Measurements from ENCODE around the gene INPP5B. TPM values are rescaled to one million over a fixed set of nuclear protein-coding genes. Genes with fewer than 3 reads are reported as not detected.

The INPP5B gene
- total RNA-seq: 10 to 100 TPM; 29.0 to 34.1 (median 31.7) TPM
- 10 to 100 TPM in 1 of 3 donors, 1 to 10 TPM in 2; 5.1 to 18.3 (median 5.4) TPM for polyA plus RNA-seq

GRCh38 chr1:37946703-37947360, at the start of gene INPP5B:
INPP5B (minus strand) TSS chr1:37947053; CDS start chr1:37946308, 745 bp downstream.
- WGBS, 2 donors: 2 to 5% methylated on average over 11 of the region's 11 CpGs
- Histone ChIP-seq H3K36me3 (peaks cover 0 to 33% (median 15%) of the 10 kb centered on the region in 4 donors), H3K27ac (peak within 1 kb of the TSS; percentile 87 to 94 (median 90)), H3K4me3 (peak within 1 kb of the TSS; percentile 71 to 87 (median 78)), H3K27me3 (no peaks in the 10 kb centered on the region), H3K9me3 (no peaks in the 10 kb centered on the region), H3K4me1 (peaks cover 0 to 27% (median 21%) of the 10 kb centered on the region in 4 donors)
- DNase-seq: peak; percentile 95
- TF ChIP-seq CTCF (IDR thresholded peaks at IDR 0.05): peak in 1 of 4 experiments; percentile 21
- TF ChIP-seq POLR2A (IDR thresholded peaks at IDR 0.05): peak; percentile 41 to 54
- no peak for TF ChIP-seq EP300 (IDR thresholded peaks at IDR 0.05)
- peak; percentile 81 to 92 (median 90) for TF ChIP-seq POLR2AphosphoS5 (IDR thresholded peaks at IDR 0.05)
- intact Hi-C loops (cut with DNase I): loop anchor here (5.0 to 10.0 kb wide), 3 partner anchors 40 to 252 kb away; partner anchors contain the start of genes C1orf122, CDCA8 and YRDC

DNA sequence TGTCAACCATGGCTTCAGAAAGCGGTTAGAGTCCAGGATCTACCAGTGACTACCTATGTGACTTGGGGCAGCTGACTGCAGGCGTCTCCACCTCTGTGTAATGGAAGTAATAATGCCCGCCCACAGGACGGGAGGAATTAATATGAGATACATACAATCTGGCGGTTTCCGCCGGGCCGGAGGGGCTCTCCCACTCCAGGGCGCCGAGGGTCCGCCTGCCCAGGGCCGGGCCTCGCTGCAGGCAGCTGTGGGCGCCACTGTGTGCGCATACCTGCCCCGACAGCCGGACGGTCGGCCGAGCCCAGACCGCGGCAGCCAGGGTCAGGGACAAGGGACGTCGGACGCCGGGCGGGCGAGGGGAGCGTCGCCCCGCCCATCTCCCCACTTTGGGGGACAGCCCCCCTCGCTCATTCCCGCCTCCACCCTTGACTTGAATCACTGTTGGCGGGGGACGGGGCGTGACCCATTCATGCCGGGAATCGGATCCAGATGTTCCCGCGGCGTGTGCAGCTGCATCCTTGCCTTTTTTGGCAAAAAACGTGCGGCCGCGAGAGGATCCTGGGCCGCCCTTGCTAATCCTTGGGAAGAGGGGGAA, 49.0 kb upstream of the INPP5B start:
- peak overlapping the region; percentile 41 to 62 (median 56) for H3K4me3 ChIP-seq
- peaks cover 0 to 23% (median 8%) of the 10 kb centered on the region in 4 donors for H3K36me3 ChIP-seq
- intact Hi-C loops (cut with DNase I): no loop called here
- peak overlapping the region; percentile 88 to 97 (median 95) for H3K27ac ChIP-seq
- DNase-seq: peak; percentile 96
- 8 to 29% methylated on average over 46 of the region's 46 CpGs for WGBS, 2 donors
- H3K9me3 ChIP-seq: no peaks in the 10 kb centered on the region
- TF ChIP-seq POLR2A (IDR thresholded peaks at IDR 0.05): peak in 1 of 2 donors; percentile 30
- TF ChIP-seq EP300 (IDR thresholded peaks at IDR 0.05): peak in 3 of 4 donors; percentile 57 to 94 (median 65)
- peak; percentile 68 to 93 (median 79) for TF ChIP-seq POLR2AphosphoS5 (IDR thresholded peaks at IDR 0.05)
- TF ChIP-seq CTCF (IDR thresholded peaks at IDR 0.05): no peak
- peaks cover 0 to 65% (median 60%) of the 10 kb centered on the region in 4 donors for H3K4me1 ChIP-seq
- no peaks in the 10 kb centered on the region for H3K27me3 ChIP-seq

GRCh38 chr1:37994886-37995566, 48.2 kb upstream of the INPP5B start:
- no peak for TF ChIP-seq EP300 (IDR thresholded peaks at IDR 0.05)
- peak in 1 of 4 donors; percentile 51 for TF ChIP-seq POLR2AphosphoS5 (IDR thresholded peaks at IDR 0.05)
- no peak for TF ChIP-seq CTCF (IDR thresholded peaks at IDR 0.05)
- no peak for TF ChIP-seq POLR2A (IDR thresholded peaks at IDR 0.05)
- peaks cover 0 to 61% (median 52%) of the 10 kb centered on the region in 4 donors for H3K4me1 ChIP-seq
- H3K27me3 ChIP-seq: no peaks in the 10 kb centered on the region
- peak overlapping the region; percentile 41 to 62 (median 56) for H3K4me3 ChIP-seq
- no peak for DNase-seq
- H3K9me3 ChIP-seq: no peaks in the 10 kb centered on the region
- peak overlapping the region; percentile 88 to 97 (median 95) for H3K27ac ChIP-seq
- WGBS, 2 donors: 58% methylated on average over 11 of the region's 11 CpGs
- peaks cover 0 to 23% (median 8%) of the 10 kb centered on the region in 4 donors for H3K36me3 ChIP-seq
- intact Hi-C loops (cut with DNase I): no loop called here

GRCh38 chr1:37989361-37989930, 42.6 kb upstream of the INPP5B start:
- H3K9me3 ChIP-seq: no peaks in the 10 kb centered on the region
- peak overlapping the region; percentile 76 to 100 (median 83) for H3K4me3 ChIP-seq
- H3K27me3 ChIP-seq: no peaks in the 10 kb centered on the region
- H3K36me3 ChIP-seq: peaks cover 21 to 35% (median 26%) of the 10 kb centered on the region in 4 donors
- WGBS, 2 donors: 0% methylated on average over 30 of the region's 30 CpGs
- peak overlapping the region; percentile 78 to 90 (median 86) for H3K27ac ChIP-seq
- peaks cover 0 to 19% (median 18%) of the 10 kb centered on the region in 4 donors for H3K4me1 ChIP-seq
- DNase-seq: peak; percentile 70
- intact Hi-C loops (cut with DNase I): loop anchor here (5.0 kb wide), 1 partner anchor 42 kb away; the partner anchor contains the start of gene INPP5B
- TF ChIP-seq POLR2A (IDR thresholded peaks at IDR 0.05) (no peak), POLR2AphosphoS5 (IDR thresholded peaks at IDR 0.05) (no peak), CTCF (IDR thresholded peaks at IDR 0.05) (no peak), EP300 (IDR thresholded peaks at IDR 0.05) (no peak)
